ENCODE results near the gene C9orf85. TPM values are rescaled to one million over a fixed set of nuclear protein-coding genes. Genes with fewer than 3 reads are reported as not detected.

Gene C9orf85
- polyA plus RNA-seq, 2 of the 4 experiments (the other 2 are of a cell fraction) = 15.9 to 24.6 TPM

DNA sequence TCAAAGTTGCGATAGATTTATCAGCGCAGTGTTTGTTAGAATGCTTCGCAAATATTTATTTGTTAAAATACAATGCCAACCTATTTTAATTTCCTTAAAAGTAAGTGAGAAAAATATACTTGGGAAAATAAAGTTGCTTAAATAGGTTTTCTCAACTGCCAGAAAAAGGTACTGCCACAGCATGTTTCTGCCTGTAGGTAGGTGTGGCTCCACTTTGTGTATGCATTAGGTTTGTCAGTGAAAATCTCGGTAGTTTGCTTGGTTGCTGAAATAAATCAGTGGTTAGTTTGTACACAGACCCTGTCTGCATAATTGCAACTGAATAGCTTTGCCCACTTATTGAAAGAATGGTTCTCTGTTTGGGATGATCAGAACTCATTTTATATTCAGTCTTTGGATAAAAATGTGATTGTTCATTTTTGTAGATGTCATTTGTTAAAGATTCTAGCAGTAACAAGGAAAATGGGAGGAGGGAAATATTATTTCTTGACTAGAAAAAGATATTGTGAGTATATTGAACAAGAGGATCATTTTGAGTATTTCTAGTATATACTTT, 25.7 kb downstream of the C9orf85 start:
- FAIRE-seq (no peak), DNase-seq (ENCODE audit: low read depth in 1 of 2, low spot score in 1 of 2) (no peak), ATAC-seq (no peak)
- Histone ChIP-seq H3K4me3 (no peak overlapping the region), H3K27ac (no peak overlapping the region), H3K4me2 (no peak overlapping the region), H3K9me3 (no peaks in the 10 kb centered on the region), H3K4me1 (no peaks in the 10 kb centered on the region)
- POLR2A ChIA-PET = no interaction called here
- no peak for TF ChIP-seq TFCP2L1 (CRISPR knock-in tag; IDR thresholded peaks at IDR 0.05)
- TF ChIP-seq HOXA7 (CRISPR knock-in tag; IDR thresholded peaks at IDR 0.05) = no peak
- no peak for TF ChIP-seq SREBF2 (IDR thresholded peaks at IDR 0.05)
- TF ChIP-seq FOSB (CRISPR knock-in tag; IDR thresholded peaks at IDR 0.05) = no peak
- TF ChIP-seq, protein P1, sequence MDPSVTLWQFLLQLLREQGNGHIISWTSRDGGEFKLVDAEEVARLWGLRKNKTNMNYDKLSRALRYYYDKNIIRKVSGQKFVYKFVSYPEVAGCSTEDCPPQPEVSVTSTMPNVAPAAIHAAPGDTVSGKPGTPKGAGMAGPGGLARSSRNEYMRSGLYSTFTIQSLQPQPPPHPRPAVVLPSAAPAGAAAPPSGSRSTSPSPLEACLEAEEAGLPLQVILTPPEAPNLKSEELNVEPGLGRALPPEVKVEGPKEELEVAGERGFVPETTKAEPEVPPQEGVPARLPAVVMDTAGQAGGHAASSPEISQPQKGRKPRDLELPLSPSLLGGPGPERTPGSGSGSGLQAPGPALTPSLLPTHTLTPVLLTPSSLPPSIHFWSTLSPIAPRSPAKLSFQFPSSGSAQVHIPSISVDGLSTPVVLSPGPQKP (IDR thresholded peaks at IDR 0.05; ENCODE audit: low read depth, low read length) = no peak
- no peak for TF ChIP-seq EP300 (IDR thresholded peaks at IDR 0.05)
- TF ChIP-seq PHF8 (IDR thresholded peaks at IDR 0.05; ENCODE audit: borderline replicate concordance, low read depth) = no peak
- no peak for TF ChIP-seq CHD2 (IDR thresholded peaks at IDR 0.05; ENCODE audit: low read length, partially characterized antibody)
- no peak for TF ChIP-seq MAZ (IDR thresholded peaks at IDR 0.05; ENCODE audit: borderline replicate concordance, low read depth, low read length)
- no peak for TF ChIP-seq HOXB5 (CRISPR knock-in tag; IDR thresholded peaks at IDR 0.05)
- CTCF ChIA-PET = no interaction called here
- WGBS (ENCODE audit: missing lambda C conversion rate) = 87% methylated on average over 4 of the region's 4 CpGs

DNA sequence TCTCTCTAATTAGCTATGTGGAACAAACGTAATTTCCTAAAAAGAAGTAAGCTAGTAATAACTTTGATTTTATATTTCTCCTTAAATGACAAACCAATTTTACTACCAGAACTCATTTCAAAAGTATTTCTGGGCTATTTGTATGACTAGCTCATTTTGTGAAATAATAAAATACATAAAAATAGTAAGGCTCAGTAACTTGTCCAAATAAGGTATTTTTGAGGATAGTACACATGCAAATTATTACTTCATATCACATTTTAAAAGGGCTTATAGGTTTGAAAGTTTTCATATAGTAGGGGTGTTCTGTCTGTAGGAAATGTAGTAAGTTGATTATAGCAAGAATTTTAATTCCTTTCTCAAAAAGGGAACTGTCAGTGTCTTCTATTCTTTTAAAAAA, 26.5 kb downstream of the C9orf85 start:
- 87% methylated on average over 1 of the region's 1 CpG for WGBS (ENCODE audit: missing lambda C conversion rate)
- no peak overlapping the region for H3K27ac ChIP-seq
- TF ChIP-seq MAFK (IDR thresholded peaks at IDR 0.05; ENCODE audit: partially characterized antibody) (no peak), JUNB (IDR thresholded peaks at IDR 0.05) (no peak), CHD2 (IDR thresholded peaks at IDR 0.05; ENCODE audit: low read length, partially characterized antibody) (no peak), EHF (CRISPR knock-in tag; IDR thresholded peaks at IDR 0.05) (no peak)
- TF ChIP-seq, protein P2, sequence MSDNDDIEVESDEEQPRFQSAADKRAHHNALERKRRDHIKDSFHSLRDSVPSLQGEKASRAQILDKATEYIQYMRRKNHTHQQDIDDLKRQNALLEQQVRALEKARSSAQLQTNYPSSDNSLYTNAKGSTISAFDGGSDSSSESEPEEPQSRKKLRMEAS (IDR thresholded peaks at IDR 0.05) = no peak
- H3K4me2 ChIP-seq = no peak overlapping the region
- no peak overlapping the region for H3K4me3 ChIP-seq
- DNase-seq (ENCODE audit: low read depth in 1 of 2, low spot score in 1 of 2) = no peak
- H3K4me1 ChIP-seq = no peaks in the 10 kb centered on the region
- ATAC-seq = no peak
- ChIA-PET CTCF (no interaction called here), POLR2A (no interaction called here)
- no peaks in the 10 kb centered on the region for H3K9me3 ChIP-seq
- peak; percentile 13 for FAIRE-seq

DNA sequence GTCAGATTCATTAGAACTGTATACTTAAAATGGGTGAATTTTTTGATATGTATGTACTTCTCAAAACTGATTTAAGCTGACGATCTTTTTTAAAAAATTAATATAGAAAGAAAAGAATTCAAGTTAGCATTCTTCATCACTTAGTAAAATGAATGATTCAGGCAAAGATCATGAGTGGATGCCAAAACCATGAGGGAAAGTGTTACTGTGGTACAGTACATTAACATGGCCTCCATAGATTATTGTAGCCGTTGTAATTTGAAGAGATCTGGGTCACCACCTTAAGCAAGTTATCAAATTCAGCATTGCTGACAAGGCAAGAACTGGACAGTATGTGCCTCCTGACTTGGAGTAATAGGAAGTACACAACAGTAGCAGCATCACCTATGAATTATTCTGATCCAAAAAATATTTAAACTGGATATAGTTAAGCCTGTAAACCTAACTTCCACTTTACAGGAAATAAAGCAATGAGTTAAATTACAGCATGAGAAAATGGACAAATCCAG, 29.7 kb downstream of the C9orf85 start:
- Histone ChIP-seq H3K4me1 (peaks cover 7% of the 10 kb centered on the region; the same call in 1 of the 3 replicates), H3K4me3 (no peak overlapping the region), H3K27ac (no peak overlapping the region), H3K9me3 (no peaks in the 10 kb centered on the region), H3K4me2 (no peak overlapping the region)
- DNase-seq (ENCODE audit: low read depth in 1 of 2, low spot score in 1 of 2) (no peak), ATAC-seq (no peak), FAIRE-seq (no peak)
- ChIA-PET CTCF (no interaction called here), POLR2A (no interaction called here)
- WGBS (ENCODE audit: missing lambda C conversion rate) = 86% methylated on average over 2 of the region's 2 CpGs
- TF ChIP-seq, protein P3, sequence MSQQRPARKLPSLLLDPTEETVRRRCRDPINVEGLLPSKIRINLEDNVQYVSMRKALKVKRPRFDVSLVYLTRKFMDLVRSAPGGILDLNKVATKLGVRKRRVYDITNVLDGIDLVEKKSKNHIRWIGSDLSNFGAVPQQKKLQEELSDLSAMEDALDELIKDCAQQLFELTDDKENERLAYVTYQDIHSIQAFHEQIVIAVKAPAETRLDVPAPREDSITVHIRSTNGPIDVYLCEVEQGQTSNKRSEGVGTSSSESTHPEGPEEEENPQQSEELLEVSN (IDR thresholded peaks at IDR 0.05; ENCODE audit: borderline replicate concordance, low read depth) = no peak
- TF ChIP-seq TP53 (CRISPR knock-in tag; IDR thresholded peaks at IDR 0.05) (no peak), HOXB13 (CRISPR knock-in tag; IDR thresholded peaks at IDR 0.05; ENCODE audit: low read depth) (no peak), RARB (CRISPR knock-in tag; IDR thresholded peaks at IDR 0.05) (no peak), MAFK (IDR thresholded peaks at IDR 0.05; ENCODE audit: partially characterized antibody) (peak; percentile 64)
- TF ChIP-seq, protein P4, sequence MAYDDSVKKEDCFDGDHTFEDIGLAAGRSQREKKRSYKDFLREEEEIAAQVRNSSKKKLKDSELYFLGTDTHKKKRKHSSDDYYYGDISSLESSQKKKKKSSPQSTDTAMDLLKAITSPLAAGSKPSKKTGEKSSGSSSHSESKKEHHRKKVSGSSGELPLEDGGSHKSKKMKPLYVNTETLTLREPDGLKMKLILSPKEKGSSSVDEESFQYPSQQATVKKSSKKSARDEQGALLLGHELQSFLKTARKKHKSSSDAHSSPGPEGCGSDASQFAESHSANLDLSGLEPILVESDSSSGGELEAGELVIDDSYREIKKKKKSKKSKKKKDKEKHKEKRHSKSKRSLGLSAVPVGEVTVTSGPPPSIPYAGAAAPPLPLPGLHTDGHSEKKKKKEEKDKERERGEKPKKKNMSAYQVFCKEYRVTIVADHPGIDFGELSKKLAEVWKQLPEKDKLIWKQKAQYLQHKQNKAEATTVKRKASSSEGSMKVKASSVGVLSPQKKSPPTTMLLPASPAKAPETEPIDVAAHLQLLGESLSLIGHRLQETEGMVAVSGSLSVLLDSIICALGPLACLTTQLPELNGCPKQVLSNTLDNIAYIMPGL (CRISPR knock-in tag; IDR thresholded peaks at IDR 0.05; ENCODE audit: borderline replicate concordance) = no peak
